ENCODE measurements around the gene C2orf81. TPM values are rescaled to one million over a fixed set of nuclear protein-coding genes. Genes with fewer than 3 reads are reported as not detected.

C2orf81 gene
- total RNA-seq, 1 experiment from 2014 or later: 2.4 TPM

DNA sequence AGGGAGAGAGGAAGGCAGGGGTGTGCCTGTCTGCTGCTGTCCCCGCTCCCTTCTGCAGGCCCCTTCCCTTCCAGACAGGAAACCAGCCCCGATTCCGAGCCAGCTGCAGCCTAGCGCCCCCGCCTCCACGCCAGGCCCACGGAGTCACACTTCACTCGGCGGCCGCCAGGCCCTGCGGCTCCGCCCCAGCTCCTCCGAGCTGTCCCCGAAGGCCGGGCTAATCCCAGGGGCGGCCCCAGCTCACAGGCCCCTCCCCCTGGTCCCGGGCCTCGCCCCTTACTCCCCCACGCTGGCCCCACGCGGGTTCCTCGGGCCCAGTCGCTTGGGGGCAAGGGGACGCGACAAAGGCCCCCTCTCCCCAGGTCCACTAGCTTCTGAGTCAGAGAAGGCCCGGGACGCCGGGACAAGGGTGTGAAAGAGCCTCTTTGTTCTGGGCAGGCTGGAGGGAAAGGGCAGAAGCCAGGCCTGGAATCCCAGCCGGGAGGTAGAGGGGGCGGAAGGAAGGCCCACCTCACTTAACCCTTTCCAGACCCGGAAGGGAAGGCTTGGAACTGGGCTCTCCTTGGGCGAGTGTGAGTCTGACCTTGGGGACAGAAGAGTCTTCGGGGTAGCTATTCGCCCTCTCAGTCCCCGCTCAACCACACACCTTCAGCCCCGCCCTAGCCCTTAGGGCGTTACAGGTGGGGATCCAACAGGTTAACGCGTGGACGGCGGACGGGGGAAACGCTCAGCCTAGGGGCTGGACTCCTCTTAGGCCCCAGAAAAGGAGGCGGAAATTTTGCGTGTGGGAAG lies 19.2 kb upstream of the C2orf81 start:
- peak overlapping the region; percentile 85 for H2AFZ ChIP-seq (ENCODE audit: low read length)
- intact Hi-C loops (cut with micrococcal nuclease): loop anchor here (1.0 to 2.0 kb wide), 2 partner anchors 14 to 20 kb away; partner anchors contain the start of genes C2orf81 and WDR54
- H3K27ac ChIP-seq (ENCODE audit: low read length): peak overlapping the region; percentile 85
- H3K4me3 ChIP-seq (ENCODE audit: low read length): peak overlapping the region; percentile 73
- peak overlapping the region; percentile 98 for H3K4me2 ChIP-seq (ENCODE audit: low read length)
- CTCF ChIA-PET: interaction anchor here (0.5 to 0.9 kb wide), 2 partner anchors 26 to 194 kb away, joined by 3 to 10 read pairs; no protein-coding TSS in a partner anchor
- H3K9ac ChIP-seq (ENCODE audit: low read length): peak overlapping the region; percentile 89
- POLR2A ChIA-PET (ENCODE audit: unreplicated experiment): interaction anchor here (0.5 to 1.0 kb wide), 8 partner anchors 11 to 50 kb away, joined by 3 to 19 read pairs (median 4); partner anchors contain the start of genes INO80B and WBP1
- no peaks in the 10 kb centered on the region for H3K9me2 ChIP-seq (replicated peaks; ENCODE audit: low read length)
- H3K9me3 ChIP-seq (ENCODE audit: low read length): no peaks in the 10 kb centered on the region
- H3K79me2 ChIP-seq (ENCODE audit: low read length): peaks cover 62% of the 10 kb centered on the region
- TF ChIP-seq, protein P1, sequence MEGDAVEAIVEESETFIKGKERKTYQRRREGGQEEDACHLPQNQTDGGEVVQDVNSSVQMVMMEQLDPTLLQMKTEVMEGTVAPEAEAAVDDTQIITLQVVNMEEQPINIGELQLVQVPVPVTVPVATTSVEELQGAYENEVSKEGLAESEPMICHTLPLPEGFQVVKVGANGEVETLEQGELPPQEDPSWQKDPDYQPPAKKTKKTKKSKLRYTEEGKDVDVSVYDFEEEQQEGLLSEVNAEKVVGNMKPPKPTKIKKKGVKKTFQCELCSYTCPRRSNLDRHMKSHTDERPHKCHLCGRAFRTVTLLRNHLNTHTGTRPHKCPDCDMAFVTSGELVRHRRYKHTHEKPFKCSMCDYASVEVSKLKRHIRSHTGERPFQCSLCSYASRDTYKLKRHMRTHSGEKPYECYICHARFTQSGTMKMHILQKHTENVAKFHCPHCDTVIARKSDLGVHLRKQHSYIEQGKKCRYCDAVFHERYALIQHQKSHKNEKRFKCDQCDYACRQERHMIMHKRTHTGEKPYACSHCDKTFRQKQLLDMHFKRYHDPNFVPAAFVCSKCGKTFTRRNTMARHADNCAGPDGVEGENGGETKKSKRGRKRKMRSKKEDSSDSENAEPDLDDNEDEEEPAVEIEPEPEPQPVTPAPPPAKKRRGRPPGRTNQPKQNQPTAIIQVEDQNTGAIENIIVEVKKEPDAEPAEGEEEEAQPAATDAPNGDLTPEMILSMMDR (conservative IDR thresholded peaks at IDR 0.05; ENCODE audit: low read depth, low read length): peak; percentile 26; the same call in 1 of the 2 replicates
- no peak for TF ChIP-seq EZH2 (IDR thresholded peaks at IDR 0.05; ENCODE audit: low read length, unreplicated experiment)
- no peak for TF ChIP-seq EZH2phosphoT487 (IDR thresholded peaks at IDR 0.05; ENCODE audit: borderline replicate concordance, low read length)
- H3K27me3 ChIP-seq (ENCODE audit: low read length): no peaks in the 10 kb centered on the region
- peaks cover 26% of the 10 kb centered on the region for H4K20me1 ChIP-seq (ENCODE audit: low read length)
- H3K4me1 ChIP-seq (ENCODE audit: insufficient read depth, low read length): peaks cover 34% of the 10 kb centered on the region
- peaks cover 11% of the 10 kb centered on the region; the same call in 1 of the 2 replicates for H3K36me3 ChIP-seq (ENCODE audit: low read depth, low read length)
- BruUV-seq (replicated peaks): TSS peak; percentile 82
- peak; percentile 82 for DNase-seq
- H3F3A ChIP-seq (ENCODE audit: low read length, unreplicated experiment): no peaks in the 10 kb centered on the region
- peak; percentile 84 for ATAC-seq

DNA sequence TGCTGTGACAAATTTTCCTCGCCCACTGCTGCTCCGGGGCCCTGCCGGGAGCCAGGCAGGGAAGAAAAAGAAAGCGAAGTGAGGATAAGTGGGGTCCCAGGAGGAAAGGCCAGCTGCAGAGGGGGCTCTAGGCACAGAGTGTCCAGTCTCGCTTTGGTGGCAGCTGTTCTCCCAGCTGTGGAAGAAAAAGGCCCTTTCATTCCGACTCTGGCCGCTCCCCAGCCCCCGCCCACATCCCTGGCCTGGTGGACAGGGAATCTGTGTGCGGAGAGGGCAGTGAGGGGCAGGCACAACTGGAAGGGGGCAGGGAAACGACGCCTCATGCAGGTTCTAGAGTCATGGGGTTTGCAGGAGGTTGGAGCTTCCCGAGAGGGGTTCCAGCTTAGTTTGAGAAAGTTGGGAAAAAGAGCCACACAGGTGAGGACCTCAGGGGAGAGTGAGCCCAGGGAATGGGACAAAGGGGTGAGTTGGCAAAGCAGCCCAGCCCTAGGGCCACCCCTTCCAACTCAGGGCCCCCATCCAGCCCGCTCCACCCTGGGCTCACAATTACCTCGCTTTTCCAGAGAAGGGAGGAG lies 18.5 kb upstream of the C2orf81 start:
- Histone ChIP-seq H2AFZ (ENCODE audit: low read length) (peak overlapping the region; percentile 85; the same call in 1 of the 2 replicates), H3K9me2 (replicated peaks; ENCODE audit: low read length) (no peaks in the 10 kb centered on the region), H3K4me1 (ENCODE audit: insufficient read depth, low read length) (peaks cover 34% of the 10 kb centered on the region), H3K4me2 (ENCODE audit: low read length) (peak overlapping the region; percentile 98), H3K27ac (ENCODE audit: low read length) (peak overlapping the region; percentile 85; the same call in 1 of the 2 replicates), H3K9ac (ENCODE audit: low read length) (peak overlapping the region; percentile 89), H3K79me2 (ENCODE audit: low read length) (peaks cover 68% of the 10 kb centered on the region), H3K27me3 (ENCODE audit: low read length) (no peaks in the 10 kb centered on the region), H3K9me3 (ENCODE audit: low read length) (no peaks in the 10 kb centered on the region), H3F3A (ENCODE audit: low read length, unreplicated experiment) (no peaks in the 10 kb centered on the region), H3K36me3 (ENCODE audit: low read depth, low read length) (peaks cover 11% of the 10 kb centered on the region; the same call in 1 of the 2 replicates), H3K4me3 (ENCODE audit: low read length) (peak overlapping the region; percentile 73), H4K20me1 (ENCODE audit: low read length) (peaks cover 26% of the 10 kb centered on the region)
- BruUV-seq (replicated peaks): no TSS peak
- POLR2A ChIA-PET (ENCODE audit: unreplicated experiment): interaction anchor here (0.5 to 1.0 kb wide), 5 partner anchors 15 to 49 kb away, joined by 3 to 5 read pairs (median 4); partner anchors contain the start of genes INO80B and WBP1
- intact Hi-C loops (cut with micrococcal nuclease): loop anchor here (1.0 to 2.0 kb wide), 2 partner anchors 14 to 19 kb away; partner anchors contain the start of genes C2orf81 and WDR54
- DNase-seq: no peak
- TF ChIP-seq EZH2phosphoT487 (IDR thresholded peaks at IDR 0.05; ENCODE audit: borderline replicate concordance, low read length): no peak
- no peak for TF ChIP-seq EZH2 (IDR thresholded peaks at IDR 0.05; ENCODE audit: low read length, unreplicated experiment)
- TF ChIP-seq, protein P1 (conservative IDR thresholded peaks at IDR 0.05; ENCODE audit: low read depth, low read length): no peak
- ATAC-seq: peak; percentile 5; the same call in 1 of the 2 replicates
- CTCF ChIA-PET: interaction anchor here (0.5 to 0.9 kb wide), 2 partner anchors 27 to 193 kb away, joined by 3 to 10 read pairs; no protein-coding TSS in a partner anchor
